ENCODE measurements around the gene SHC2.

DNA sequence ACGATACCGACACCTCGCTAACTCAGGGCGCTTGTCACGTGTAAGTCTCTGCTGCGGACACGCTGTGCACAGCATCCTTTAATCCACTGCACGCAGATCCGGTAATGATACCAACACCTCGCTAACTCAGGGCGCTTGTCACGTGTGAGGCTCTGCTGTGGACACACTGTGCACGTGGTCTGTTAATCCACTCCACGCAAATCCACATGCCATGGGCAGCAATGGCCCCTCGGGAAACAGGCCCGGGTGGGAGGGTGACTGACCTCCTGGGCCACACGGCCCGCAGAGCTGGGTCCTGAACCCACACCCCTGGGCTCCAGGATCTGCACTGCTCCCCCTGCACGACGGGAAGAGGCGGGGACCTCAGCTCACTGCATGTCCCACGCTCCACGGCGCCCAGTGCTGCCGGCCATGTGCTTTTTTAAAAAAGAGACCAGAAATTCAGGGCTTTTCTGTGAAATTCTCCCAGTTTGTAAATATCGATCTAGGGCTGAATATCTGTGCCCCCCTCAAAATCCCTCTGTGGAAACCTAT is 16.1 kb downstream of the SHC2 start:
- TF ChIP-seq ARNT (IDR thresholded peaks at IDR 0.05) (no peak), SUZ12 (IDR thresholded peaks at IDR 0.05) (no peak), FOXA1 (IDR thresholded peaks at IDR 0.05) (no peak), FOXM1 (IDR thresholded peaks at IDR 0.05; ENCODE audit: borderline replicate concordance) (no peak), L3MBTL2 (conservative IDR thresholded peaks at IDR 0.05) (no peak), SP1 (IDR thresholded peaks at IDR 0.05) (no peak), TARDBP (IDR thresholded peaks at IDR 0.05) (no peak), BHLHE40 (IDR thresholded peaks at IDR 0.05; ENCODE audit: borderline replicate concordance) (no peak), FOXK2 (IDR thresholded peaks at IDR 0.05) (no peak), ZNF384 (IDR thresholded peaks at IDR 0.05) (no peak)
- TF ChIP-seq, protein P1, sequence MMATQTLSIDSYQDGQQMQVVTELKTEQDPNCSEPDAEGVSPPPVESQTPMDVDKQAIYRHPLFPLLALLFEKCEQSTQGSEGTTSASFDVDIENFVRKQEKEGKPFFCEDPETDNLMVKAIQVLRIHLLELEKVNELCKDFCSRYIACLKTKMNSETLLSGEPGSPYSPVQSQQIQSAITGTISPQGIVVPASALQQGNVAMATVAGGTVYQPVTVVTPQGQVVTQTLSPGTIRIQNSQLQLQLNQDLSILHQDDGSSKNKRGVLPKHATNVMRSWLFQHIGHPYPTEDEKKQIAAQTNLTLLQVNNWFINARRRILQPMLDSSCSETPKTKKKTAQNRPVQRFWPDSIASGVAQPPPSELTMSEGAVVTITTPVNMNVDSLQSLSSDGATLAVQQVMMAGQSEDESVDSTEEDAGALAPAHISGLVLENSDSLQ (IDR thresholded peaks at IDR 0.05) = no peak
